Mesenchymal stem cell (in vitro differentiated cells and primary cell): Measurements from ENCODE around the gene ALG2.

Experiments
- DNase-seq: peaks from one replicate; pipeline ENCODE4 v3.0.0-alpha.2; 2013
- H2AFZ ChIP-seq: one replicate; pipeline ENCODE4 v1.6.1; 2013; ENCODE audit warnings: low read depth, mild to moderate bottlenecking, control low read depth, inconsistent platforms, low read length, moderate library complexity
- H2AK5ac ChIP-seq: 2 replicates; pipeline ENCODE4 v1.6.1; 2013; ENCODE audit warnings: low read length, moderate library complexity, mild to moderate bottlenecking, inconsistent platforms; ENCODE audit not compliant: severe bottlenecking
- H2BK120ac ChIP-seq: one replicate; pipeline ENCODE4 v1.6.1; 2013; ENCODE audit warnings: low read depth, mild to moderate bottlenecking, inconsistent platforms, low read length, moderate library complexity
- H2BK12ac ChIP-seq, 2 experiments: one replicate each; pipeline ENCODE4 v1.6.1; 2013; ENCODE audit warnings: inconsistent platforms in 2 of 2, low read length in 2 of 2, mild to moderate bottlenecking in 2 of 2, moderate library complexity in 2 of 2, control low read depth in 1 of 2
- H2BK15ac ChIP-seq: one replicate; pipeline ENCODE4 v1.6.1; 2013; ENCODE audit warnings: mild to moderate bottlenecking, low read depth, inconsistent platforms; ENCODE audit not compliant: poor library complexity, severe bottlenecking
- H2BK5ac ChIP-seq: 2 replicates; pipeline ENCODE4 v1.6.1; 2013; ENCODE audit warnings: low read depth, mild to moderate bottlenecking, low read length, control low read depth, inconsistent platforms; ENCODE audit not compliant: poor library complexity, severe bottlenecking
- H3K14ac ChIP-seq, 2 experiments: one replicate each; pipeline ENCODE4 v1.6.1; 2013; ENCODE audit warnings: inconsistent platforms in 2 of 2, low read length in 2 of 2, control low read depth in 1 of 2, mild to moderate bottlenecking in 1 of 2, moderate library complexity in 1 of 2
- H3K18ac ChIP-seq, 2 experiments: one replicate each; pipeline ENCODE4 v1.6.1; 2013; ENCODE audit warnings: inconsistent platforms in 2 of 2, low read length in 2 of 2, control low read depth in 1 of 2, low read depth in 1 of 2, mild to moderate bottlenecking in 1 of 2
- H3K23ac ChIP-seq, 2 experiments: one replicate each; pipeline ENCODE4 v1.6.1; 2013; ENCODE audit warnings: inconsistent platforms in 2 of 2, low read length in 2 of 2, mild to moderate bottlenecking in 2 of 2, moderate library complexity in 2 of 2, control low read depth in 1 of 2
- H3K27ac ChIP-seq: 2 replicates; pipeline ENCODE4 v1.5.1; 2013; ENCODE audit warnings: mild to moderate bottlenecking, moderate library complexity, low read length, control low read depth, inconsistent platforms; ENCODE audit not compliant: poor library complexity, severe bottlenecking
- H3K27me3 ChIP-seq, 2 experiments: 2 replicates each; pipeline versions ENCODE4 v1.6.1 to v1.7.0; 2013; ENCODE audit warnings: low read length in 2 of 2, mild to moderate bottlenecking in 2 of 2, moderate library complexity in 2 of 2, control low read depth in 1 of 2, inconsistent platforms in 1 of 2; ENCODE audit not compliant: control insufficient read depth in 1 of 2, insufficient read depth in 1 of 2
- H3K36me3 ChIP-seq, 2 experiments: 2 replicates each; pipeline versions ENCODE4 v1.6.1 to v1.7.0; 2013; ENCODE audit warnings: low read length in 2 of 2, control low read depth in 1 of 2, inconsistent platforms in 1 of 2, low read depth in 1 of 2, mild to moderate bottlenecking in 1 of 2; ENCODE audit not compliant: insufficient read depth in 2 of 2, control insufficient read depth in 1 of 2
- H3K4ac ChIP-seq, 2 experiments: one replicate each; pipeline ENCODE4 v1.6.1; 2013; ENCODE audit warnings: inconsistent platforms in 2 of 2, low read length in 2 of 2, mild to moderate bottlenecking in 2 of 2, moderate library complexity in 2 of 2, control low read depth in 1 of 2, low read depth in 1 of 2
- H3K4me1 ChIP-seq: 2 replicates; pipeline ENCODE4 v1.6.1; 2013; ENCODE audit warnings: low read depth, low read length, control low read depth; ENCODE audit not compliant: control insufficient read depth, insufficient read depth
- H3K4me2 ChIP-seq: 2 replicates; pipeline ENCODE4 v1.6.1; 2013; ENCODE audit warnings: low read length, mild to moderate bottlenecking, inconsistent platforms; ENCODE audit not compliant: poor library complexity, severe bottlenecking
- H3K4me3 ChIP-seq, 2 experiments: 2 replicates each; pipeline versions ENCODE4 v1.5.1 to v1.7.0; 2013; ENCODE audit warnings: low read length in 2 of 2, mild to moderate bottlenecking in 2 of 2, control low read depth in 1 of 2, low read depth in 1 of 2; ENCODE audit not compliant: insufficient read depth in 1 of 2
- H3K79me1 ChIP-seq: replicated peaks from 2 replicates; pipeline ENCODE4 v1.6.1; 2013; ENCODE audit warnings: mild to moderate bottlenecking, control low read depth, low read length, inconsistent platforms; ENCODE audit not compliant: poor library complexity, severe bottlenecking
- H3K9ac ChIP-seq: 2 replicates; pipeline ENCODE4 v1.7.0; 2013; ENCODE audit warnings: mild to moderate bottlenecking, low read length, moderate library complexity
- H3K9me3 ChIP-seq: 2 replicates; pipeline ENCODE4 v1.7.0; 2013; ENCODE audit warnings: mild to moderate bottlenecking, low read length; ENCODE audit not compliant: control insufficient read depth
- H4K8ac ChIP-seq: one replicate; pipeline ENCODE4 v1.6.1; 2013; ENCODE audit warnings: inconsistent platforms, mild to moderate bottlenecking, low read length, moderate library complexity
- H4K91ac ChIP-seq: one replicate; pipeline ENCODE4 v1.6.1; 2013; ENCODE audit warnings: mild to moderate bottlenecking, low read length, inconsistent platforms
- WGBS: methylation state at CpG from one replicate; pipeline ENCODE4 v1.1.7; 2013; ENCODE audit warnings: mixed read lengths; 5-methylcytosine and 5-hydroxymethylcytosine counted together

Gene ALG2

GRCh38 chr9:99189186-99189585, 32.6 kb downstream of the ALG2 start:
- no peak overlapping the region for H3K14ac ChIP-seq
- H3K18ac ChIP-seq, result no peak overlapping the region
- no peak overlapping the region for H2BK5ac ChIP-seq
- H4K91ac ChIP-seq, result no peak overlapping the region
- no peak overlapping the region for H3K4me2 ChIP-seq
- H2BK15ac ChIP-seq, result no peak overlapping the region
- no peaks in the 10 kb centered on the region for H3K79me1 ChIP-seq
- 71% methylated on average over 2 of the region's 2 CpGs for WGBS
- H3K36me3 ChIP-seq, result no peaks in the 10 kb centered on the region
- no peak overlapping the region for H3K23ac ChIP-seq
- H3K27me3 ChIP-seq, result peaks cover 43 to 48% of the 10 kb centered on the region in 2 experiments
- no peak overlapping the region for H3K27ac ChIP-seq
- H3K4ac ChIP-seq, result no peak overlapping the region
- H2BK120ac ChIP-seq, result no peak overlapping the region
- no peak overlapping the region for H2BK12ac ChIP-seq
- no peak overlapping the region for H3K9ac ChIP-seq
- H2AFZ ChIP-seq, result no peak overlapping the region
- H3K4me1 ChIP-seq, result peaks cover 5% of the 10 kb centered on the region
- H4K8ac ChIP-seq, result no peak overlapping the region
- H3K9me3 ChIP-seq, result no peaks in the 10 kb centered on the region
- H3K4me3 ChIP-seq, result no peak overlapping the region
- H2AK5ac ChIP-seq, result no peak overlapping the region
- DNase-seq, result no peak

- Histone ChIP-seq H3K4ac (no peak overlapping the region), H3K14ac (no peak overlapping the region), H2BK15ac (no peak overlapping the region), H4K91ac (no peak overlapping the region), H4K8ac (no peak overlapping the region), H2AK5ac (no peak overlapping the region), H2BK5ac (no peak overlapping the region), H3K36me3 (no peaks in the 10 kb centered on the region), H2BK12ac (no peak overlapping the region), H3K9ac (no peak overlapping the region), H3K23ac (no peak overlapping the region), H3K27ac (no peak overlapping the region), H3K79me1 (no peaks in the 10 kb centered on the region), H3K4me2 (no peak overlapping the region), H3K4me3 (no peak overlapping the region), H3K9me3 (no peaks in the 10 kb centered on the region), H2AFZ (no peak overlapping the region), H2BK120ac (no peak overlapping the region), H3K4me1 (peaks cover 8% of the 10 kb centered on the region), H3K27me3 (peaks cover 31 to 48% of the 10 kb centered on the region in 2 experiments), H3K18ac (no peak overlapping the region)
- WGBS, result 96% methylated on average over 4 of the region's 4 CpGs
- no peak for DNase-seq
Measured at GRCh38 chr9:99187311-99187710, 34.4 kb downstream of the ALG2 start.

GRCh38 chr9:99185934-99186333, 35.8 kb downstream of the ALG2 start:
- Histone ChIP-seq H3K27me3 (peaks cover 21 to 43% of the 10 kb centered on the region in 2 experiments), H3K4me3 (no peak overlapping the region), H2AFZ (no peak overlapping the region), H3K14ac (no peak overlapping the region), H3K4me2 (no peak overlapping the region), H4K91ac (no peak overlapping the region), H3K79me1 (no peaks in the 10 kb centered on the region), H2BK120ac (no peak overlapping the region), H4K8ac (no peak overlapping the region), H3K9me3 (no peaks in the 10 kb centered on the region), H3K27ac (no peak overlapping the region), H3K4me1 (peaks cover 9% of the 10 kb centered on the region), H3K9ac (no peak overlapping the region), H3K4ac (no peak overlapping the region), H3K23ac (no peak overlapping the region), H3K36me3 (no peaks in the 10 kb centered on the region), H2BK5ac (no peak overlapping the region), H2BK15ac (no peak overlapping the region), H2BK12ac (no peak overlapping the region), H3K18ac (no peak overlapping the region), H2AK5ac (no peak overlapping the region)
- no peak for DNase-seq
- 87% methylated on average over 4 of the region's 5 CpGs for WGBS

GRCh38 chr9:99185348-99185632, 36.5 kb downstream of the ALG2 start:
- Histone ChIP-seq H2AFZ (no peak overlapping the region), H3K4me2 (no peak overlapping the region), H4K8ac (no peak overlapping the region), H3K4me1 (peaks cover 9% of the 10 kb centered on the region), H2BK15ac (no peak overlapping the region), H4K91ac (no peak overlapping the region), H3K36me3 (no peaks in the 10 kb centered on the region), H3K9me3 (no peaks in the 10 kb centered on the region), H2BK5ac (no peak overlapping the region), H3K9ac (peak overlapping the region; percentile 76), H3K14ac (no peak overlapping the region), H2BK120ac (no peak overlapping the region), H3K27me3 (peaks cover 17 to 42% of the 10 kb centered on the region in 2 experiments), H3K4ac (no peak overlapping the region), H2BK12ac (no peak overlapping the region), H2AK5ac (no peak overlapping the region), H3K27ac (no peak overlapping the region), H3K79me1 (no peaks in the 10 kb centered on the region), H3K18ac (peak overlapping the region in 1 of 2 experiments; percentile 4), H3K23ac (no peak overlapping the region), H3K4me3 (peak overlapping the region in 1 of 2 experiments; percentile 73)
- no peak for DNase-seq
- 88% methylated on average over 5 of the region's 5 CpGs for WGBS
